HG03460 (cell line): Measurements from ENCODE around the gene TP73.

Experiments used
- ATAC-seq: cut with Tn5 transposase; IDR thresholded peaks from one replicate; pipeline ENCODE4 v1.9.1; 2021; ENCODE audit not compliant: unreplicated experiment

TP73 gene

DNA sequence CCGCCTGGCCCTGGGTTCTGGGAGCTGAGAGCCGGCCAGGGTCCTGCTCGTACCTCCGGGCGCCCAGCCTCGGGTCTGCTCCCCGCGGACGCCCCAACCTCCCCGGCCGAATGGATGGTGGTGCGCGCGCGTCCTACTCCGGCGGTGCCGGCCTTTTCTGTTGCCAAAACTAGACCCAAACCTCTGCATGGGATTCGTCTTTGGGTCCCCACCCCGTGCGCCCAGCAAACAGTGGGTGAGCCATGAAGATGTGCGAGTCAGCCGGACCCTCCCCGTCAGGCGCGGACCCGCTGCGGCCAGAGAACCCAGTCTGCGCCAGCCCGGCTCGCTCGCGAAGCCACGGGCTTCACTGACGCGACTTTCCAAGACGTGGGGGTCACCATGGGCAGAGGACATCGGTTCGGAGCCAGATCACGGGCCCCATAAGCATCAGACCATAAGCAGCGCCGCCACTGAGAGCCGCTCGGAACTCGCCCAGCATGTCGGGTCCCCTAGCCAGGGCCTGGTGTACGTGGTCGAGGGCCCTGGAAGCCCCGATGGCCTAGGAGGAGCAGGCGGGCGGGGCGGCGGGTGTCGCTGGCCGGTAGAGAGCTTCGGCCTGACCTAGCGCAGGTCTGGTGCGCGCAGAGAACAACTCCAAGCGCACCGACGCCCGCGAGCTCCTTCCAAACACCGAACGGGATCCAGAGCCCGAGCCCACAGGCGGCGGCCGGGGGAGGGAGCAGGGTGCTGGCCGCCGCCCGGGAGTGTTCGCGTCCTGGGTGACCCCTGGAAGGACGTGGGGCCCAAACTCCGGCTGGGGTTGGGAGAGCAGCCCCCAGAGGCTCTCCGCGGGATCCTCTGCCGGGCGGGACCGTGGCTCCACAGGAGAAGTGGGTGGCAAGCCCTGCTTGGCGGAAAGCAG lies 1.0 kb upstream of the TP73 start:
- ATAC-seq = no peak

DNA sequence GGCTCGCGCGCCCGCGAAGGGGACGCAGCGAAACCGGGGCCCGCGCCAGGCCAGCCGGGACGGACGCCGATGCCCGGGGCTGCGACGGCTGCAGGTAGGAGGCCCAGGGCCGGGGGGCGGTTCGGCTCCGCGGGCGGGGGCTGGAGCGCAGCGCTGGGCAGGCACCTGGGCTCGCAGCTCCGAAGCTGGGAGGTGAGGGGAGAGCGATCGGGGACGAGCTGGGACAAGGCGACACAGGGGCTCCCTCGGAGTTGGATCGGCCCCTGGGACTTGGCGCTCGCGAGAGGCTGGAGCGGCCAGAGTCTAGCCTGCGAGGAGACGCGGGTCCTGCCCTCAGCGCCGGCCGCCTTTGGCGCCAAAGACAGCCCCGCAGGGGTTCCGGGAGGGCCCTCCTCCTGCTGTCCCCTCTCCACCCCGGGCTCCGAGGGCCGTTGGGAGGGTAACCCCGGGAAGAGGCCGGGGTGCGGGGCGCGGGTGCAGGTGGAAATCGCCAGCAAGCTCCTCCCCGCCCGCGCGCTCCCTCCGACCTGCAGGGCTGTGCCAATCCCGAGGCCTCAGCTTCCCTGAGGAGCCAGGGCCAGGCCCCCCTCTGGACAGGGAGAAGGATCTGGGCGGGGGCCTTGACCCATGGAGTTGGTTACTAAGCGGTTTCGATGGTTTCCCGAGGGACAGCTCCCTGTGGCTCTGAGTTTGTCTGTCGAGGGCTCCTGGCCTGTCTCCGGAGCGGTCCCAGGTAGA lies 401 bp downstream of the TP73 start:
- ATAC-seq = no peak

DNA sequence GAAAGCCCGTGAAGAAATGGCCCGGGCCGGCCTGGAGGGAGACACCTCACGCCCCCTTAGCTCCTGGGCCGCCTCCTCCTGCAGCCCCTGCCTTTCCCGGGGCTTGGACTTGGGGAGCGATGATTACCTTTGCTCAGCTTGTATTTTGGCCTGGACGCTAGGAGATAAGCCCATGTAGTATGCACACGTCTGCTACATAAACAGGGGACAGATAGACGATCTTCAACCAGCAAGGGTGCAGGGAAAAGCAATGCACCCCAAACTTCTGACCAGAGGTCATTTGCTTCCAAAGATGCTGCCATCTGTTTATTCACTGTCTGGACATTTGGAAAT lies 936 bp downstream of the TP73 start:
- ATAC-seq = no peak

DNA sequence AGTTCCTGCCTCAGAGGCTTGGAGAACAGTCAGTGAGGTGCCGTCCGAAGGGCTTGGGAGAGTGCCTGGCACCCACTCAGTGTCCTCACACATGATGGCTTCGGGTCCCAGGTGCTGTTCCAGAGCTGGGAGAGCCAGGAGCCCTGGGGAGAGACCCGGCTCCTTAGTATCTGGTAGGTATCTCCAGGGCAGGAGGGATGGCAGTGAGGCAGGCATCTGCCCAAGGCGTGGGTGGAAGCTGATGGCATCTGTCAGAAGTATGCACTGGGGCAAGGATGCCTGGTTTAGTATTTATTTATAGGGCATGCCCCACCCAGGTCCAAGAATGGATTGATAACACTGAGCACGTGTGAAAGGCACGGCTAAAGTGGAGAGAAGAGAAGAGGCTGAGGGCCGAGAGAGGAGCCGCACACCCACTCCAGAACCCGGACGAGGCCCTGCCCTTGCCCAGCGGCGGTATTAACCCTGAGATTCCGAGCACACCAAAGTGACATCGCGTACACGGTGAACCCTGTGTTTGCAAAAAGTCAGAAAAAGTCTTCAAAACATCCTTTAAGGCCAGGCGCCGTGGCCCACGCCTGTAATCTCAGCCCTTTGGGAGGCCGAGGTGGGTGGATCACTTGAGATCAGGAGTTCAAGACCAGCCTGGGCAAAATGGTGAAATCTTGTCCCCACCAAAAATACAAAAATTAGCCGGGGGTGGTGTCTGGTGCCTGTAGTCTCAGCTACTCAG lies 2.4 kb downstream of the TP73 start:
- no peak for ATAC-seq

GRCh38 chr1:3656450-3657095 lies 4.3 kb downstream of the TP73 start:
- ATAC-seq = peak; percentile 63

DNA sequence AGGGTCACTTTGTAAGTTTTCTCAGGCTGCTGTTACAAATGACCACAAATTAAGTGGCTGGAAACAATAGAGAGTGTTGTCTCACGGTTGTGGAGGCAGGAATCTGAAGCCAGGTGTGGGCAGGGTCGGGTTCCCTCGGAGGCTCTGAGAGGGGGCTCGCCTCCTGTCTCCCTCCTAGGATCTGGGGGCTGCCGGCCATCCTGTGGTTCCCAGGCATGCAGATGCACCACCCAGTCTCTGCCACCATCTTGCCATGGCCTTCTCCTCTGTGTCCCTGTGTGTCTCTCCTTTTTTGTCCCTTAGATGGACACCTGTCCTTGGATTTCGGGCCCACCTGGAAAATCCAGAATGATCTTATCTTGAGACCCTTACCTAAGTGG lies 4.8 kb downstream of the TP73 start:
- ATAC-seq = peak; percentile 5

- ATAC-seq = no peak
Observed at GRCh38 chr1:3657578-3658230, 5.4 kb downstream of the TP73 start.

DNA sequence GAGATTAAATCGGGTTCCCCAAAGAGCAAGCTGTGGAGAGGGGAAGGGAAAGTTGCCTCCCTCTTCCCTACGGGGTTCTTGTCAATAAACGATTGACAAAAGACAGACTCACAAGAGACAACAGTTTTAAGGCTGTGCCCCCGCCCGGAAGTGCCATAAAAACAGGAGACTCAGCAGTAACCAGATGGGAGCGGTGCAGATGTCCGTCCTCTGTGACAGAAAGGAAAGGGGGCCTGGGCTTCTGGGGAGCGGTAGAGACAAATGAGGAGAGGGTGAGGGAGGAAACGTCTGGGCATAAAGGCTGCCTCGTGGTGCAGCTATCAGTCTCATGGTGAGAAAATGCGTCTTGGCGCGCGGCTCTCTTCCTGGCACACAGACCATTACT lies 5.9 kb downstream of the TP73 start:
- ATAC-seq = no peak

GRCh38 chr1:3659093-3659492 lies 6.8 kb downstream of the TP73 start:
- no peak for ATAC-seq

- no peak for ATAC-seq
Observed at GRCh38 chr1:3660704-3661103, 8.4 kb downstream of the TP73 start.

GRCh38 chr1:3661631-3662030 lies 9.3 kb downstream of the TP73 start:
- no peak for ATAC-seq

DNA sequence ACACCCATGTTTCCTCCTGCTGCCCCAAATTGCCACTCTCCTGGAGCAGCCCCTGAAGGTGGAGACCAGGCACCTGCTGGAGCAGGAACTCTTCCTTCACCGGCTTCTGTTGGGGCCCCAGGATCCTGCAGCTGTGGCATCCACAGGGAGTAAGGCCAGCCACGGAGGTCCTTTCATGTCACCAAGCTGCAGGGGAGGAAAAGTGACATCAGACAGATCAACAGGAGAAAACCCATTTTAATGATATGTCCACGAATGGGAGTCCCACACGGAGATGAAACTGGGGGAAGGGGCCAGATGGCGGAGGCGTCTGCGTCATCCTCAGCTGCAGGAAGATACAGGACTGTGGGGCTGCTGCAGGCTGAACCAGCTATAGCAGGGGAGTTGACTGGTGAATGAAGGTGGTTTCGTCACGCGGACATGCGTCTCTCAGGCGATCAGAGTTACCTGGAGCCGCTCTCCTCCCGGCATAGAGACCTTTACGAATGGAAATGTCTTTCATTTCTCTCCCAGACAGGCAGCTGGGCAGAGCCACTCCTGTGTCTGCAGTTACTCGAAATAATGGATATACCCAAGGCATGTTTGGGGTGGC lies 9.9 kb downstream of the TP73 start:
- no peak for ATAC-seq

DNA sequence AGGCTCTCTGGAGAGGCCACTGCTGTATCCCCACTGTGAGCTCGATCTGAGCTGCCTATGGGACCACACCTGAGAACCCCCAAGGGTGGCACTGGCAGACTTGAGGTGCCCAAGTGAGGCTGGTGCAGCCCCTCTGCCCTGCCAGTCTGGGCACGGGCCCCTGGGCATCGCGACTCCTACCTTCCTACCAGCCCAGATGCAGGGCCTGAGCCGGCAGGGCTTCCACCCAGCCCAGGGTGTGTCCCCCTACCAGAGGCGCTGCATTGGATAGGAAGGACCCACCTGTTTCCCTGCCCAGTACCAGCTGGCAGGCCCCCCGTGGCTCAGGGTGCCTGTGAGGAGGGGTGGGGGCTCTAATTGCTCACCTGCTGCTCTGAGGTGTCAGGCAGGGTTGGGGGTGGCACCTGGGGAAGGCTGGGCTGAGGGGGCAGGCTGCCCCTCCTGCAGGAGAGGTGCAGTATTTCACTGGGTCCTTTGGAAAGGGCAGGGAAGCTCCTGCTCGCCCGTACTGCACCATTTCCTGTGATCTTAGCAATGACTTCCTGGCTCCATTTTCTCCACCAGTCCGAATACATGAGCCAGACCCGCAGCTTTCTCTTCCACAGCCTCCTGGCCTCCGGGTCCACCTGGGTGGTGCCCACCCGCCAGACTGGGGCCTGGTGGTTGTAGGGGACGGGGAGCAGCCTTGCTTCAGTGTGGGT lies 11.8 kb downstream of the TP73 start:
- ATAC-seq = no peak

GRCh38 chr1:3664700-3665375 lies 12.5 kb downstream of the TP73 start:
- ATAC-seq = no peak

GRCh38 chr1:3668148-3668547 lies 15.8 kb downstream of the TP73 start:
- no peak for ATAC-seq

DNA sequence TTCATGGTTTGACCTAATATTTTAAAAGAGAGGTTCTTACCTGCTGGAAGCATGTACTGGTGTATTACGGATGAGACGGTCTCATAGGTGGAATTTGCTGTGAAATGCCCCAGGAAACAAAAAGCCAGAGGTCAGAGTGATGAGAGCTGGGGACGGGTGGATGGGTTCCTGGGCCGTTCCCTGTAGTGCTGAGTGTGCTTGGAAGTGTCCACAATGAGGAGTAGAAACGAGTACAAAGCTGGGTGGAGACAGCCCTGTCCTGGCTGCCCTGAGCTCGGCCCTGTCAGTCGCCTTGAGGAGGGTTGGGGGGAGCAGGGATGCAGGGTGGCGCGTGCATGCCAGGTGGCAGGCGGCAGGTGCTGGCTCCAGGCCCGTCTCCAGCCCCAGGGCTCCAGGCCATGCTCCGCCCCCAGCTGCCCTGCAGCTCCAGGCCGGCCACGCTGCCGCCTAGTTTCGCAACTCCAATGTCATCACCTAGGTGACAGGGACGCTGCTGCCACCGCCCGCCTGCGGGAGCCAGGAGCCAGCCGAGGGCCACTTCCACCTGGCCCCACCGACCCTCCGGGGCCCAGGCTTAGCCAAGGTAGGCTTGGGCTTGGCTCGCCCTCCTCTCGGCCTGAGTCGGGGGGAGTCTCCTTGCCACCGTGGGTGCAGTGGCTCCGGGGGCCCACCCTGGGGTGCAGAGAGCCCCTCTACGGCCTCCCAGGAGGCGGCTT lies 16.4 kb downstream of the TP73 start:
- no peak for ATAC-seq

- ATAC-seq = no peak
Observed at GRCh38 chr1:3669421-3669821, 17.1 kb downstream of the TP73 start.

GRCh38 chr1:3669971-3670431 lies 17.7 kb downstream of the TP73 start:
- ATAC-seq = no peak
